DND-41 (cell line): ENCODE data around the gene GGNBP2.

Experiments
- ATAC-seq: fragments of 200-7000 bp; cut with Tn5 transposase; 3 replicates; pipeline ENCODE4 v1.9.1; 2021; ENCODE audit warnings: low read depth; ENCODE audit not compliant: insufficient read depth
- DNase-seq: peaks from one replicate; pipeline ENCODE4 v3.0.0-alpha.2; 2020
- H2AFZ ChIP-seq: 2 replicates; pipeline ENCODE4 v1.6.0; 2012; ENCODE audit warnings: low read depth, low read length
- H3K27ac ChIP-seq: 2 replicates; pipeline ENCODE4 v1.5.1; 2012; ENCODE audit warnings: low read length, inconsistent platforms
- H3K27me3 ChIP-seq: fragments of 200-600 bp; sonication (generic); 2 replicates; pipeline ENCODE4 v1.6.0; 2012; ENCODE audit warnings: low read length, mild to moderate bottlenecking, inconsistent platforms; ENCODE audit not compliant: insufficient read depth, poor library complexity
- H3K36me3 ChIP-seq: 2 replicates; pipeline ENCODE4 v1.5.1; 2012; ENCODE audit warnings: low read length, inconsistent platforms; ENCODE audit not compliant: insufficient read depth
- H3K4me1 ChIP-seq: 2 replicates; pipeline ENCODE4 v1.5.1; 2012; ENCODE audit warnings: mild to moderate bottlenecking, low read length; ENCODE audit not compliant: insufficient read depth
- H3K4me2 ChIP-seq: 2 replicates; pipeline ENCODE4 v1.6.0; 2012; ENCODE audit warnings: mild to moderate bottlenecking, moderate library complexity, low read length, inconsistent platforms; ENCODE audit not compliant: insufficient read depth
- H3K4me3 ChIP-seq, 2 experiments: fragments of 200-600 bp in 1 of 2; shearing (Covaris generic) in 1 of 2; 2 replicates each; pipeline ENCODE4 v1.5.1; 2012 to 2016; ENCODE audit warnings: inconsistent platforms in 2 of 2, low read length in 2 of 2, mild to moderate bottlenecking in 2 of 2, low read depth in 1 of 2, moderate library complexity in 1 of 2
- H3K79me2 ChIP-seq: 2 replicates; pipeline ENCODE4 v1.6.0; 2012; ENCODE audit warnings: low read length, inconsistent platforms; ENCODE audit not compliant: insufficient read depth
- H3K9ac ChIP-seq: 2 replicates; pipeline ENCODE4 v1.6.0; 2012; ENCODE audit warnings: low read depth, mild to moderate bottlenecking, inconsistent platforms, low read length, moderate library complexity
- H3K9me3 ChIP-seq: 2 replicates; pipeline ENCODE4 v1.5.1; 2012; ENCODE audit warnings: low read length, moderate library complexity, mild to moderate bottlenecking, inconsistent platforms; ENCODE audit not compliant: insufficient read depth, severe bottlenecking
- H4K20me1 ChIP-seq: 2 replicates; pipeline ENCODE4 v1.6.0; 2012; ENCODE audit warnings: low read length; ENCODE audit not compliant: insufficient read depth
- EZH2 ChIP-seq: IDR thresholded peaks from 3 replicates; pipeline ENCODE4 v1.6.1; 2012; ENCODE audit warnings: borderline replicate concordance, low read depth, mild to moderate bottlenecking, moderate library complexity, low read length, inconsistent platforms; ENCODE audit not compliant: severe bottlenecking
- TF ChIP-seq, protein P1 (sequence below): IDR thresholded peaks from 2 replicates; pipeline ENCODE4 v1.5.1; 2012; ENCODE audit warnings: borderline replicate concordance, low read length, moderate library complexity, mild to moderate bottlenecking; ENCODE audit not compliant: poor library complexity, severe bottlenecking; ENCODE audit errors: extremely low read depth

GGNBP2 gene

DNA sequence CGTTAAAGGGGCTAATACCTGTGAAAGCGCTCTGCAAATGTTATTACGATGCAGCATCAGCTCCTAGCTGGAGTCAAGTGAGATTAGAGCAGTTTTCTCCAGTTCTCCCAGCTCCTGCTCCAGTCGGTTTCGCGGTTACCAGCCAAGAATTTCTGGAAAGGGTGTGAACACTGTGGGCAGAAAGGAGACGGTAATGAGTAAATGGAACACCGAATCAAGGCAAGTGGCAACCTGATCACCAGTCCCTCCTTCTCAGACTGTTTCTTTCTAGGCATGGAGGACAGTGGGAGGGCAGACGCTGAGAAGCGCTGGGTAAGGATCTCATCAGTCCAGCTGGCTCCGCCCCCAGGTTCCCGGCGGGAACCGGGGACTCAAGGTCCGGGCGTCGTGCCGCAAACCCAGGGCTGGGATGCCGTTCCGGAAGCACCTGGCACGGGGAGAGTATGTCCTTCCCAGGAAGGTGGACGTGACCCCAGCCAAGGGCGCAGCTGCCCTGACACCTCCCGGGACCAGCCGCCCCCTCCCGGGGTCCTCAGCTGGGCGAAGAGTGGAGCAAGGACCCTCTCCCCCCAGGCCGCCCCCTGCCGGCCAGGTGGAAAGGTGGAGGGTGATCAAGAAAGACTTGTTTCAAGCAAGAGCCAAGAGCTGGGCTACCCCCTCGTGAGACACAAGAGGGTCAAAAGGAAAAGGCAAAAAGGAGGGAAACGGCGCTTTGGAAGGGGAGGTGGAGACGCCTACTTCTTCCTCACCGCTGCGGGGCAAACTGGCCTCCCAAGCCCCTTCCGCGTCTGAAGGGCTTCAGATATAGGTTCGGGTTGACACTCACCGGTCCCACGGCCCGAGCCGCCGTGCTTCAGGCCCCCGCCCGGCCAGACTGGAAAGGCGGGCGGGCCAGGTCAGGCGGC is 10.5 kb upstream of the GGNBP2 start:
- Histone ChIP-seq H2AFZ (peak overlapping the region; percentile 99), H3K4me3 (peak overlapping the region; percentile 39 to 81), H3K4me1 (peaks cover 54% of the 10 kb centered on the region), H3K4me2 (peak overlapping the region; percentile 79), H3K36me3 (peaks cover 51% of the 10 kb centered on the region), H4K20me1 (0 out of 2 replicates have a peak, but pooled peaks cover 5% of the 10 kb centered on the region), H3K9ac (peak overlapping the region; percentile 93), H3K27ac (peak overlapping the region; percentile 96), H3K9me3 (no peaks in the 10 kb centered on the region), H3K27me3 (no peaks in the 10 kb centered on the region), H3K79me2 (peaks cover 61% of the 10 kb centered on the region)
- DNase-seq (peak; percentile 55), ATAC-seq (peak; percentile 23)
- TF ChIP-seq EZH2, result no peak
- TF ChIP-seq, protein P1, sequence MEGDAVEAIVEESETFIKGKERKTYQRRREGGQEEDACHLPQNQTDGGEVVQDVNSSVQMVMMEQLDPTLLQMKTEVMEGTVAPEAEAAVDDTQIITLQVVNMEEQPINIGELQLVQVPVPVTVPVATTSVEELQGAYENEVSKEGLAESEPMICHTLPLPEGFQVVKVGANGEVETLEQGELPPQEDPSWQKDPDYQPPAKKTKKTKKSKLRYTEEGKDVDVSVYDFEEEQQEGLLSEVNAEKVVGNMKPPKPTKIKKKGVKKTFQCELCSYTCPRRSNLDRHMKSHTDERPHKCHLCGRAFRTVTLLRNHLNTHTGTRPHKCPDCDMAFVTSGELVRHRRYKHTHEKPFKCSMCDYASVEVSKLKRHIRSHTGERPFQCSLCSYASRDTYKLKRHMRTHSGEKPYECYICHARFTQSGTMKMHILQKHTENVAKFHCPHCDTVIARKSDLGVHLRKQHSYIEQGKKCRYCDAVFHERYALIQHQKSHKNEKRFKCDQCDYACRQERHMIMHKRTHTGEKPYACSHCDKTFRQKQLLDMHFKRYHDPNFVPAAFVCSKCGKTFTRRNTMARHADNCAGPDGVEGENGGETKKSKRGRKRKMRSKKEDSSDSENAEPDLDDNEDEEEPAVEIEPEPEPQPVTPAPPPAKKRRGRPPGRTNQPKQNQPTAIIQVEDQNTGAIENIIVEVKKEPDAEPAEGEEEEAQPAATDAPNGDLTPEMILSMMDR, result peak; percentile 81

DNA sequence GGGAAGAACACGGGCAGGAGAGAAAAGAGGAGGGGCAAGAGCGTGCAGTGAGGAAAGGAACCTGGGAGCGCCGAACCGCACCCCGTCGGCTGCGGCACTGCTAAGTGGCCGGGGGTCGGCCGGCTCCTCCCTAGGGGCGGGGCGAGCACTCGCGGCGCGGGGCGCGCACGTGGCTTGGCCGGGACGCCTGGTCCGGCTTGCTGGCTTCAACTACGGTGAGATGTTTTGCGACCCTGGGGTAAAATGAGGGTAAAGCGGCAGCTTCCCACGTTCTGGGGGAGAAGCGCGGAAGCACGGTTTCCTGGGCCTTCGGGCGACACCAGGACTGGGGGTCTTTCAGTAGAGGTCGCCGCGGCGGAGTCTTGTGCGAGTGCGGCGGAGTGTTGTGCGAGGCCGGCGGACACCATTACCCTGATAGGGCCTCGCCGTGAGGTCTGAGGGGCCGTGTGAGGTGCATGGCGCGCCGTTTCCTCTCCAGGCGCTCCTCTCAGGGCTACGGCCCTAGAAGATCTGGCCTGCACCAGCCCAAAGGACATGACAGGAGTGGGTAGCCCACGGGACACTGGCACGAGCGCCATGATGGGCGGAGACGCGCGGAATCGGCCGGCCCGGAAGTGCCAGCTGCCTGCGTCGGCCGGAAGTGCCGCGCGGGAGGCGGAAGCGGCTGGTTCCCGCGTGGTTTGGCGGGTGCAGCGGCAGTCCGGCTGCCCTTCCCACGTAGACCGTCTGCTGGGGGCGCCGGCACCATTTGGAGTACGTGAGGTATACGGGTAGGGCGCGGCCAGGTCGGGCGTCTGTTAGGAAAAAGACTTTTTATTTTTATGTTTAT is 9.7 kb upstream of the GGNBP2 start, which contains the start of the genes MYO19 and PIGW:
TSS of gene MYO19 (minus strand) at position 29 of the 829 bp plus-strand sequence. CDS start 2,330 bp downstream, outside the sequence.
TSS of gene PIGW (plus strand) at position 148 of the 829 bp plus-strand sequence. CDS start 2,115 bp downstream, outside the sequence.
- Histone ChIP-seq H3K4me2 (peak within 1 kb of the TSS; percentile 79), H3K27me3 (no peaks in the 10 kb centered on the region), H3K4me3 (peak within 1 kb of the TSS; percentile 39 to 81), H4K20me1 (0 out of 2 replicates have a peak, but pooled peaks cover 5% of the 10 kb centered on the region), H2AFZ (peak within 1 kb of the TSS; percentile 99), H3K27ac (peak within 1 kb of the TSS; percentile 96), H3K79me2 (peaks cover 61% of the 10 kb centered on the region), H3K9ac (peak within 1 kb of the TSS; percentile 93), H3K36me3 (peaks cover 42% of the 10 kb centered on the region), H3K9me3 (no peaks in the 10 kb centered on the region), H3K4me1 (peaks cover 54% of the 10 kb centered on the region)
- TF ChIP-seq EZH2, result no peak
- TF ChIP-seq, protein P1, result peak; percentile 23
- DNase-seq, result peak; percentile 91
- ATAC-seq, result peak; percentile 86

DNA sequence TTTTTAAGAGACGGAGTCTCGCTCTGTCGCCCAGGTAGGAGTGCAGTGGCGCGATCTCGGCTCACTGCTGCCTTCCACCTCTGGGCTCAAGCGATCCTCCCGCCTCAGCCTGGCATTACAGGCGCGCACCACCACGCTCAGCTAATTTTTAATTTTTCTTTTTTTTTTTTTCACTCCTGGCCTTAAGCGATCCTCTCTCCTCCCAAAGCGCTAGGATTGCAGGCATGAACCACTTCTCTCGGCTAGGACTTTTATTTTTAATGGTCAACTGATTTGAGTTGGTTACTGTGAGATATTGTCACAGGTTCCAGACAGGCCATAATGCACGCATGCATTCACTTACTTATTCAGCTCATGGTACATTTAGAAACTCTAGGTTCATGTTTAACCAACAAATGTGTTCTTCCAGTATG is 9.0 kb upstream of the GGNBP2 start:
- peak overlapping the region; percentile 99 for H2AFZ ChIP-seq

More for the DNA sequence above, 9.0 kb upstream of the GGNBP2 start:
- Histone ChIP-seq H3K9me3 (no peaks in the 10 kb centered on the region), H3K4me3 (peak overlapping the region; percentile 39 to 81; a peak in 3 of 4 replicates), H3K9ac (peak overlapping the region; percentile 93), H4K20me1 (0 out of 2 replicates have a peak, but pooled peaks cover 5% of the 10 kb centered on the region), H3K36me3 (peaks cover 40% of the 10 kb centered on the region), H3K4me1 (peaks cover 54% of the 10 kb centered on the region), H3K4me2 (peak overlapping the region; percentile 79), H3K79me2 (peaks cover 61% of the 10 kb centered on the region), H3K27me3 (no peaks in the 10 kb centered on the region), H3K27ac (peak overlapping the region; percentile 96)
- TF ChIP-seq, protein P1, result no peak
- no peak for DNase-seq
- ATAC-seq, result no peak
